GM12892 (cell line): ENCODE results near the gene DIP2B.

Experiments used
- POLR2A ChIP-seq: IDR thresholded peaks from 2 replicates; pipeline ENCODE4 v1.6.1; 2011; ENCODE audit warnings: low read depth, low read length, control low read depth
- POLR2AphosphoS5 ChIP-seq: IDR thresholded peaks from 2 replicates; pipeline ENCODE4 v1.6.1; 2011; ENCODE audit warnings: low read depth, low read length, control low read depth
- TAF1 ChIP-seq: IDR thresholded peaks from 2 replicates; pipeline ENCODE4 v1.6.1; 2011; ENCODE audit warnings: low read depth, mild to moderate bottlenecking, control low read depth, low read length, borderline replicate concordance

- TF ChIP-seq POLR2A (no peak), POLR2AphosphoS5 (no peak), TAF1 (no peak)
These were observed 131.1 kb downstream of the DIP2B start for GRCh38 chr12:50635857-50636256.
